HL-60 (cell line): Measurements from ENCODE around the gene FTCDNL1.

ENCODE experiments used
- DNase-seq, 2 experiments: peaks; one replicate each; pipeline ENCODE4 v3.0.0-alpha.2; 2010 to 2020; ENCODE audit warnings: low read depth in 1 of 2, low spot score in 1 of 2
- H3K27ac ChIP-seq: fragments of 250-450 bp; sonication (Bioruptor Pico); replicated peaks from 2 replicates; pipeline ENCODE4 v1.5.1; 2020; ENCODE audit warnings: mild to moderate bottlenecking, moderate library complexity
- H3K27me3 ChIP-seq: fragments of 250-450 bp; sonication (Bioruptor Pico); 2 replicates; pipeline ENCODE4 v1.5.1; 2021; ENCODE audit warnings: mild to moderate bottlenecking, moderate library complexity; ENCODE audit not compliant: insufficient read depth, poor library complexity, severe bottlenecking
- H3K4me3 ChIP-seq: replicated peaks from 2 replicates; pipeline ENCODE4 v1.5.1; 2011; ENCODE audit warnings: mild to moderate bottlenecking, control low read depth, low read length; ENCODE audit not compliant: insufficient read depth
- CTCF ChIP-seq: IDR thresholded peaks from one replicate; pipeline ENCODE4 v1.5.1; 2011; ENCODE audit warnings: low read length, control low read depth, inconsistent platforms; ENCODE audit not compliant: insufficient read depth
- GABPA ChIP-seq: IDR thresholded peaks from 2 replicates; pipeline ENCODE4 v1.6.1; 2012; ENCODE audit warnings: low read depth
- POLR2AphosphoS5 ChIP-seq: IDR thresholded peaks from 2 replicates; pipeline ENCODE4 v1.6.1; 2012; ENCODE audit warnings: low read depth
- REST ChIP-seq: IDR thresholded peaks from 2 replicates; pipeline ENCODE4 v1.6.1; 2012; ENCODE audit warnings: low read depth; ENCODE audit not compliant: insufficient replicate concordance
- SPI1 ChIP-seq: IDR thresholded peaks from 2 replicates; pipeline ENCODE4 v1.6.1; 2012; ENCODE audit warnings: low read depth, mild to moderate bottlenecking, borderline replicate concordance

The FTCDNL1 gene

GRCh38 chr2:199869227-199869541, 18.2 kb upstream of the FTCDNL1 start:
- DNase-seq, result no peak
- no peaks in the 10 kb centered on the region for H3K27me3 ChIP-seq
- TF ChIP-seq GABPA, result no peak
- TF ChIP-seq REST, result no peak
- no peak for TF ChIP-seq SPI1
- no peak for TF ChIP-seq POLR2AphosphoS5
- TF ChIP-seq CTCF, result no peak
- no peak overlapping the region for H3K4me3 ChIP-seq
- H3K27ac ChIP-seq, result no peak overlapping the region

- no peaks in the 10 kb centered on the region for H3K27me3 ChIP-seq
- DNase-seq, result no peak
- no peak overlapping the region for H3K4me3 ChIP-seq
- TF ChIP-seq REST, result no peak
- no peak for TF ChIP-seq GABPA
- TF ChIP-seq CTCF, result no peak
- TF ChIP-seq SPI1, result no peak
- TF ChIP-seq POLR2AphosphoS5, result no peak
- H3K27ac ChIP-seq, result no peak overlapping the region
Measured at GRCh38 chr2:199868431-199869226, 17.6 kb upstream of the FTCDNL1 start.

GRCh38 chr2:199865905-199866304, 14.9 kb upstream of the FTCDNL1 start:
- TF ChIP-seq REST (no peak), SPI1 (no peak), GABPA (no peak), POLR2AphosphoS5 (no peak), CTCF (no peak)
- Histone ChIP-seq H3K27me3 (no peaks in the 10 kb centered on the region), H3K27ac (no peak overlapping the region), H3K4me3 (no peak overlapping the region)
- DNase-seq, result no peak
